Gastrocnemius medialis (tissue), 4 donors: ENCODE measurements around the gene BSN.

Source experiments
- POLR2A ChIP-seq, 2 donors: fragments of 450-650 bp; IDR thresholded peaks; one replicate each; pipeline ENCODE4 v1.6.1; 2017; ENCODE audit warnings: antibody characterized with exemption in 2 of 2, mild to moderate bottlenecking in 2 of 2, moderate library complexity in 2 of 2
- TF ChIP-seq, protein P1 (sequence below), 5 experiments: fragments of 450-650 bp in 3 of 5; fragments of 200-600 bp in 2 of 5; sonication (generic) in 2 of 5; IDR thresholded peaks in 4 of 5; conservative IDR thresholded peaks in 1 of 5; 1 replicate in 4 of 5; 2 replicates in 1 of 5; pipeline ENCODE4 v1.5.1; 2016 to 2019; ENCODE audit warnings: antibody characterized with exemption in 5 of 5, mild to moderate bottlenecking in 3 of 5, moderate library complexity in 3 of 5

DNA sequence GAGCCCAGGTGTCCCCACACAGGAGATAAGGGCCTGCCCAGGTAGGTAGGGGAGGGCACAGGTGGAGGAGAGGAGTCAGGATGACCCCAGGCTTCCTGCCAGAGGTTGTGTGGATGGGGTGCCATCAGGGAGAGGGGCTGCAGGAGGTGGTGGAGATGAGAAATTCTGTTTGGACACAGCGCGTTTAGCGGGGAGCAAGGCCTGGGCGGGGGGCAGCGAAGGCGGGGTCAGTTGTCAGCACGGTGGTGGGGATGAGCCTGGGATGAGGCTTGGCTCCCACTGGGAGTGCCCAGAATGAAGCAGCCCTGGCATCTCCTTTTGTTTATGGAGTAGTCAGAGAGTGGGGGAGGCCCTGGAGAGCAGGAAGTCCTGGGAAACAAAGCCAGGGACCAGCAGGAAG is 149.7 kb downstream of the BSN start:
- TF ChIP-seq, protein P1, sequence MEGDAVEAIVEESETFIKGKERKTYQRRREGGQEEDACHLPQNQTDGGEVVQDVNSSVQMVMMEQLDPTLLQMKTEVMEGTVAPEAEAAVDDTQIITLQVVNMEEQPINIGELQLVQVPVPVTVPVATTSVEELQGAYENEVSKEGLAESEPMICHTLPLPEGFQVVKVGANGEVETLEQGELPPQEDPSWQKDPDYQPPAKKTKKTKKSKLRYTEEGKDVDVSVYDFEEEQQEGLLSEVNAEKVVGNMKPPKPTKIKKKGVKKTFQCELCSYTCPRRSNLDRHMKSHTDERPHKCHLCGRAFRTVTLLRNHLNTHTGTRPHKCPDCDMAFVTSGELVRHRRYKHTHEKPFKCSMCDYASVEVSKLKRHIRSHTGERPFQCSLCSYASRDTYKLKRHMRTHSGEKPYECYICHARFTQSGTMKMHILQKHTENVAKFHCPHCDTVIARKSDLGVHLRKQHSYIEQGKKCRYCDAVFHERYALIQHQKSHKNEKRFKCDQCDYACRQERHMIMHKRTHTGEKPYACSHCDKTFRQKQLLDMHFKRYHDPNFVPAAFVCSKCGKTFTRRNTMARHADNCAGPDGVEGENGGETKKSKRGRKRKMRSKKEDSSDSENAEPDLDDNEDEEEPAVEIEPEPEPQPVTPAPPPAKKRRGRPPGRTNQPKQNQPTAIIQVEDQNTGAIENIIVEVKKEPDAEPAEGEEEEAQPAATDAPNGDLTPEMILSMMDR (IDR thresholded peaks at IDR 0.05 in 4 of 5, conservative IDR thresholded peaks at IDR 0.05 in 1 of 5) = no peak
- no peak for TF ChIP-seq POLR2A (IDR thresholded peaks at IDR 0.05)
